ENCODE results near the gene SLC9A5. TPM values are rescaled to one million over a fixed set of nuclear protein-coding genes. Genes with fewer than 3 reads are reported as not detected.

The SLC9A5 gene
- total RNA-seq, 1 experiment from 2014 or later = 2.4 TPM

DNA sequence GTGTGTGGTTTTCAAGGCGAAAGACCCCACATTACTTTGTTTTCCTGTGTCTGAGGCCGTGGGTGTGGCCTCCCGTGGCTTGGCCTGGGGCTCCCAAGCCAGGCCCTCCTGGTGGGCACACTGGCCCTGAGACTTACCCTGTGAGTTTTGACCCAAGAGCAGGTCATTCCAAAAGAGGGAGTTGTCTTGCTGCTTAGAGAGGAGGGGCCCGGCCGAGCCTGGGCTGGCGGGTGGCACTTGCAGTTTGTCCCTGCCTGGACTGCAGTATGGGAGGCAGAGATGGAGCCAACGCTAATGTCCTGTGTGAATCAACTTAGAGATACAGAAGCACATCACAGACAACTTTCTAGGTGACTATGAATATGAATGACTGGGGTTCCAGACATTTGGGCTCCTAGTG, 53.3 kb downstream of the SLC9A5 start:
- DNase-seq = no peak
- Mint-ChIP-seq H3K9me3 (ENCODE audit: unreplicated experiment) (no peaks in the 10 kb centered on the region), H3K27ac (ENCODE audit: unreplicated experiment) (no peak overlapping the region)

DNA sequence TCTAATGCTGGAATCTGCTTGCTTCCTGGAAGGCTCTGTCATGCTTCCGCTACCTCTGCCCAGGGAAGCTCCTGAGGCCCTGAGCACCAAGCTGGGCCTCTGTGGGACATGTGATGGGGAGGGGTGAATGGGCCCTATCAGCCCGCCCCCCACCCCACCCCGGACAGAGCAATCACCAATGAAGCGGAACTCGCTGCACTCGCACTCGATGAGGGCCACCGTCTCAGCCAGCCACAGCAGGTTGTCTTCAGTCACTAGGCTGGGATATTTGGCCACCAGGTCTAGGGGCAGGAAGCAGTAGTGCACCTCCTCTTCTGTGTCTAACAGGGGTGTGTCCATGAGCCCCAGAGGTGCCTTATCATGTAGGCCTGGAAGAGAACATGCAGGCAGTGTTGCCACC, 54.2 kb downstream of the SLC9A5 start:
- H3K9me3 Mint-ChIP-seq (ENCODE audit: unreplicated experiment) = no peaks in the 10 kb centered on the region
- peaks cover 8% of the 10 kb centered on the region; the same call in 1 of the 2 replicates for H3K9me3 ChIP-seq
- CTCF ChIA-PET = no interaction called here

More for the DNA sequence above, 53.3 kb downstream of the SLC9A5 start:
- Mint-ChIP-seq H3K27me3 (ENCODE audit: insufficient read depth, unreplicated experiment) (no peaks in the 10 kb centered on the region), H3K4me3 (ENCODE audit: unreplicated experiment) (no peak overlapping the region), H3K36me3 (ENCODE audit: insufficient read depth, unreplicated experiment) (no peaks in the 10 kb centered on the region), H3K4me1 (ENCODE audit: low read depth, unreplicated experiment) (no peaks in the 10 kb centered on the region)
- Histone ChIP-seq H3K27me3 (replicated peaks; ENCODE audit: control insufficient read depth, insufficient read depth, low read length) (no peaks in the 10 kb centered on the region), H3K4me3 (ENCODE audit: low read depth, low read length) (no peak overlapping the region), H3K9me3 (peaks cover 8% of the 10 kb centered on the region; the same call in 1 of the 2 replicates), H3K4me1 (no peaks in the 10 kb centered on the region), H3K36me3 (ENCODE audit: control insufficient read depth, insufficient read depth, low read length) (no peaks in the 10 kb centered on the region)
- BruUV-seq (replicated peaks) = no TSS peak
- CTCF ChIA-PET = no interaction called here
- POLR2A ChIA-PET = no interaction called here
- intact Hi-C loops (cut with micrococcal nuclease; ENCODE audit: unreplicated experiment) = no loop called here
- TF ChIP-seq, protein P1, sequence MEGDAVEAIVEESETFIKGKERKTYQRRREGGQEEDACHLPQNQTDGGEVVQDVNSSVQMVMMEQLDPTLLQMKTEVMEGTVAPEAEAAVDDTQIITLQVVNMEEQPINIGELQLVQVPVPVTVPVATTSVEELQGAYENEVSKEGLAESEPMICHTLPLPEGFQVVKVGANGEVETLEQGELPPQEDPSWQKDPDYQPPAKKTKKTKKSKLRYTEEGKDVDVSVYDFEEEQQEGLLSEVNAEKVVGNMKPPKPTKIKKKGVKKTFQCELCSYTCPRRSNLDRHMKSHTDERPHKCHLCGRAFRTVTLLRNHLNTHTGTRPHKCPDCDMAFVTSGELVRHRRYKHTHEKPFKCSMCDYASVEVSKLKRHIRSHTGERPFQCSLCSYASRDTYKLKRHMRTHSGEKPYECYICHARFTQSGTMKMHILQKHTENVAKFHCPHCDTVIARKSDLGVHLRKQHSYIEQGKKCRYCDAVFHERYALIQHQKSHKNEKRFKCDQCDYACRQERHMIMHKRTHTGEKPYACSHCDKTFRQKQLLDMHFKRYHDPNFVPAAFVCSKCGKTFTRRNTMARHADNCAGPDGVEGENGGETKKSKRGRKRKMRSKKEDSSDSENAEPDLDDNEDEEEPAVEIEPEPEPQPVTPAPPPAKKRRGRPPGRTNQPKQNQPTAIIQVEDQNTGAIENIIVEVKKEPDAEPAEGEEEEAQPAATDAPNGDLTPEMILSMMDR (IDR thresholded peaks at IDR 0.05; ENCODE audit: insufficient read depth in 1 of 2, low read depth in 1 of 2, low read length in 1 of 2, severe bottlenecking in 1 of 2, unreplicated experiment in 1 of 2) = no peak

DNA sequence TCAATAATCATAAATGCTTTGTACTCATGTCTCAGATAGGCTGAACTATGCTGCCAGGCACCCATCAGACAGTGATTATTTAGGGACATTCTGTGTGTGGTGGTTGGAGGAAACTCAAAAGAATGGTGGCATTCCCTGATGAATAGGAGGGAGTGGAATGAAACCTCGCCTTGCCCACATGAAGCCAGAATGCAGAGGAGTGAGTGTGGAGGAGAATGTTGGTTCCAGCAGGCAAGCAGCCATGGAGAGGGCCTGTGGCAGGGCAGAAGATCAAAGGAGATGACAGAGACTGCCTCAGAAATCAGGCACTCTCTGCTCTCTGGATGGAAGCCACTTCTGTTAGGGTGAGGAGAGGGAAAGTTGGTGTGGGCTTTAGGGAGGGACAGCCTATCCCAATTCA, 55.2 kb downstream of the SLC9A5 start:
- Histone ChIP-seq H3K4me1 (no peaks in the 10 kb centered on the region), H3K9me3 (peaks cover 8% of the 10 kb centered on the region; the same call in 1 of the 2 replicates), H3K36me3 (ENCODE audit: control insufficient read depth, insufficient read depth, low read length) (no peaks in the 10 kb centered on the region), H3K27me3 (replicated peaks; ENCODE audit: control insufficient read depth, insufficient read depth, low read length) (no peaks in the 10 kb centered on the region), H3K4me3 (ENCODE audit: low read depth, low read length) (no peak overlapping the region)
- Mint-ChIP-seq H3K9me3 (ENCODE audit: unreplicated experiment) (no peaks in the 10 kb centered on the region), H3K27me3 (ENCODE audit: insufficient read depth, unreplicated experiment) (no peaks in the 10 kb centered on the region), H3K36me3 (ENCODE audit: insufficient read depth, unreplicated experiment) (no peaks in the 10 kb centered on the region), H3K4me3 (ENCODE audit: unreplicated experiment) (no peak overlapping the region), H3K4me1 (ENCODE audit: low read depth, unreplicated experiment) (no peaks in the 10 kb centered on the region), H3K27ac (ENCODE audit: unreplicated experiment) (no peak overlapping the region)
- BruUV-seq (replicated peaks) = no TSS peak
- CTCF ChIA-PET = no interaction called here
- TF ChIP-seq, protein P1 (IDR thresholded peaks at IDR 0.05; ENCODE audit: insufficient read depth in 1 of 2, low read depth in 1 of 2, low read length in 1 of 2, severe bottlenecking in 1 of 2, unreplicated experiment in 1 of 2) = no peak
- no peak for DNase-seq
- POLR2A ChIA-PET = no interaction called here
- intact Hi-C loops (cut with micrococcal nuclease; ENCODE audit: unreplicated experiment) = no loop called here

More for the DNA sequence above, 54.2 kb downstream of the SLC9A5 start:
- Mint-ChIP-seq H3K4me1 (ENCODE audit: low read depth, unreplicated experiment) (no peaks in the 10 kb centered on the region), H3K36me3 (ENCODE audit: insufficient read depth, unreplicated experiment) (no peaks in the 10 kb centered on the region), H3K27me3 (ENCODE audit: insufficient read depth, unreplicated experiment) (no peaks in the 10 kb centered on the region), H3K4me3 (ENCODE audit: unreplicated experiment) (no peak overlapping the region), H3K27ac (ENCODE audit: unreplicated experiment) (no peak overlapping the region)
- POLR2A ChIA-PET = no interaction called here
- BruUV-seq (replicated peaks) = no TSS peak
- H3K27me3 ChIP-seq (replicated peaks; ENCODE audit: control insufficient read depth, insufficient read depth, low read length) = no peaks in the 10 kb centered on the region
- intact Hi-C loops (cut with micrococcal nuclease; ENCODE audit: unreplicated experiment) = no loop called here
- H3K4me1 ChIP-seq = no peaks in the 10 kb centered on the region
- TF ChIP-seq, protein P1 (IDR thresholded peaks at IDR 0.05; ENCODE audit: insufficient read depth in 1 of 2, low read depth in 1 of 2, low read length in 1 of 2, severe bottlenecking in 1 of 2, unreplicated experiment in 1 of 2) = no peak
- H3K4me3 ChIP-seq (ENCODE audit: low read depth, low read length) = no peak overlapping the region
- H3K36me3 ChIP-seq (ENCODE audit: control insufficient read depth, insufficient read depth, low read length) = no peaks in the 10 kb centered on the region
- DNase-seq = no peak
